Colonic mucosa (tissue), 4 donors: ENCODE measurements around the gene ERO1A. TPM values are rescaled to one million over a fixed set of nuclear protein-coding genes. Genes with fewer than 3 reads are reported as not detected.
"Not testable (repeated sequence)": the region's sequence is repeated elsewhere in the genome, so short reads cannot be mapped to it uniquely, and the experiment has no call there.

ENCODE experiments used
- DNase-seq: peaks from one replicate; pipeline ENCODE4 v3.0.0-alpha.2; 2020
- H3K27ac ChIP-seq: fragments of 200-600 bp; one replicate; pipeline ENCODE4 v1.8.0; 2021
- H3K27me3 ChIP-seq: fragments of 200-600 bp; one replicate; pipeline ENCODE4 v1.8.0; 2021
- H3K36me3 ChIP-seq: fragments of 200-600 bp; one replicate; pipeline ENCODE4 v1.8.0; 2021
- H3K4me1 ChIP-seq: fragments of 200-600 bp; one replicate; pipeline ENCODE4 v1.8.0; 2021; ENCODE audit warnings: mild to moderate bottlenecking
- H3K4me3 ChIP-seq: fragments of 200-600 bp; one replicate; pipeline ENCODE4 v1.8.0; 2021
- H3K9ac ChIP-seq, 2 donors: one replicate each; pipeline ENCODE4 v1.7.0; 2013; ENCODE audit warnings: control low read depth in 2 of 2, low read depth in 2 of 2, low read length in 2 of 2
- H3K9me3 ChIP-seq: fragments of 200-600 bp; one replicate; pipeline ENCODE4 v1.8.0; 2021
- intact Hi-C: fragments of 100-400 bp; cut with DNase I; formaldehyde crosslinking; loops from one replicate; pipeline ENCODE4 v1.14.1; 2022
- total RNA-seq, 2 donors: library from RNA; stranded (reverse); fragmentation: NEBNext Ultra II Directional in 1 of 2; extraction: Animal tissue kit (Norgen Biotek cat#: 25700) in 1 of 2; gene quantifications; one replicate each; pipeline ENCODE4 v1.2.1, GENCODE V29; 2021
- TF ChIP-seq, protein P1 (sequence below): fragments of 200-600 bp; IDR thresholded peaks from one replicate; pipeline ENCODE4 v1.8.0; 2022; ENCODE audit warnings: antibody characterized with exemption, mild to moderate bottlenecking
- donor health status: healthy.
- donor health status: DM: no; HTN: no; CAD: no.
- donor health status: DM: no; HTN: no; CAD: no.

ERO1A gene
- total RNA-seq, 2 donors from 2014 or later, result 83.6 to 242 TPM

DNA sequence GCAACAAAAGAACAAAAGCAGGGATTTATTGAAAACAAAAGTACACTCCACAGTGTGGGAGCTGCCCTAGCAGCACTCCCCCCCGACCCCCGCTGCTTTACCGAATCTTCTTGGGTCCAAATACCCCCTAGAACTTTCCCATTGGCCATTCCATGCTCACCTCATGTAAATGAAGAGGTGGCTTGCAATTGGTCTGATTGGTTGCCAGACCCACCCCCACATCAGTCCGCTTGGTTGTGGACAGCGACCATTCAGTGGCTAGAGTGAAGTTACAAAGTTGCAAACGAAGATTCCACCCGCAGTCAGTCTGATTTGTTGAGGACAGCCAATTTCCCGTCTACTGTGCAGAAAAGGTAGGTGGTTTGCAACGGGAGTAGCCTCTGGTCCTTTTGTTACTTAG is 38.5 kb upstream of the ERO1A start:
- no peaks in the 10 kb centered on the region for H3K4me1 ChIP-seq
- intact Hi-C loops, result loop anchor here (10.0 kb wide), 1 partner anchor 51 kb away; no protein-coding TSS in a partner anchor
- no peaks in the 10 kb centered on the region for H3K9me3 ChIP-seq
- TF ChIP-seq, protein P1, sequence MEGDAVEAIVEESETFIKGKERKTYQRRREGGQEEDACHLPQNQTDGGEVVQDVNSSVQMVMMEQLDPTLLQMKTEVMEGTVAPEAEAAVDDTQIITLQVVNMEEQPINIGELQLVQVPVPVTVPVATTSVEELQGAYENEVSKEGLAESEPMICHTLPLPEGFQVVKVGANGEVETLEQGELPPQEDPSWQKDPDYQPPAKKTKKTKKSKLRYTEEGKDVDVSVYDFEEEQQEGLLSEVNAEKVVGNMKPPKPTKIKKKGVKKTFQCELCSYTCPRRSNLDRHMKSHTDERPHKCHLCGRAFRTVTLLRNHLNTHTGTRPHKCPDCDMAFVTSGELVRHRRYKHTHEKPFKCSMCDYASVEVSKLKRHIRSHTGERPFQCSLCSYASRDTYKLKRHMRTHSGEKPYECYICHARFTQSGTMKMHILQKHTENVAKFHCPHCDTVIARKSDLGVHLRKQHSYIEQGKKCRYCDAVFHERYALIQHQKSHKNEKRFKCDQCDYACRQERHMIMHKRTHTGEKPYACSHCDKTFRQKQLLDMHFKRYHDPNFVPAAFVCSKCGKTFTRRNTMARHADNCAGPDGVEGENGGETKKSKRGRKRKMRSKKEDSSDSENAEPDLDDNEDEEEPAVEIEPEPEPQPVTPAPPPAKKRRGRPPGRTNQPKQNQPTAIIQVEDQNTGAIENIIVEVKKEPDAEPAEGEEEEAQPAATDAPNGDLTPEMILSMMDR, result no peak
- H3K36me3 ChIP-seq, result no peaks in the 10 kb centered on the region
- no peak overlapping the region for H3K9ac ChIP-seq
- no peaks in the 10 kb centered on the region for H3K27me3 ChIP-seq
- no peak overlapping the region for H3K4me3 ChIP-seq
- H3K27ac ChIP-seq, result no peak overlapping the region
- no peak for DNase-seq

DNA sequence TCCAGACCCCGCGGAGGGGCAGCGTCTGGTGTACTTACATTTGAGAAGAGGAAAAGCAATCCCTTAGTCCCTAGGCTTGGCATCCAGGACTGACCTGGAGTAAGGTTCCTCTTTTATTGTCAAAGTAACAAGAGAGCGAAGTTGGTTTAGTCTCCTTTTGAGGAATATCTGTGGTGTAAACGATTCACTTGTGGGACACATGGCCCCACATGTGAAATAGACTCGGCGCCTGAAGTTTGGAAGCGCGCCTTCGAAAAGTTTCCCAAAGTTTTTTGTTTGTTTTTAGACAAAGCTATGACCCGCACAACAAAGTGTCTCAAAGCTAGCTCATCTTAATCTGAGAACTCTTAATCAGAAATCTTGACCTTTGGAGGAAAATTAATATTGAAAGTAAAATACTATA is 35.4 kb upstream of the ERO1A start:
- intact Hi-C loops, result loop anchor here (10.0 kb wide), 1 partner anchor 54 kb away; no protein-coding TSS in a partner anchor
- DNase-seq, result peak; percentile 42

GRCh38 chr14:52729925-52730708 is 34.8 kb upstream of the ERO1A start, which contains the start of gene STYX:
STYX (plus strand) TSS chr14:52730166; CDS start chr14:52730475, 309 bp downstream.
- H3K9ac ChIP-seq, result peak within 1 kb of the TSS; percentile 92 to 93
- peak; percentile 99 for DNase-seq
- H3K27me3 ChIP-seq, result no peaks in the 10 kb centered on the region
- H3K9me3 ChIP-seq, result no peaks in the 10 kb centered on the region
- intact Hi-C loops, result loop anchor here (10.0 kb wide), 1 partner anchor 55 kb away; no protein-coding TSS in a partner anchor
- TF ChIP-seq, protein P1, result no peak
- peak within 1 kb of the TSS; percentile 92 for H3K4me3 ChIP-seq
- peaks cover 5% of the 10 kb centered on the region for H3K36me3 ChIP-seq
- H3K4me1 ChIP-seq, result no peaks in the 10 kb centered on the region
- peak within 1 kb of the TSS; percentile 77 for H3K27ac ChIP-seq

More for the DNA sequence above, 35.4 kb upstream of the ERO1A start:
- TF ChIP-seq, protein P1, result no peak
- Histone ChIP-seq H3K27me3 (no peaks in the 10 kb centered on the region), H3K4me1 (no peaks in the 10 kb centered on the region), H3K27ac (peak overlapping the region; percentile 77), H3K36me3 (peaks cover 5% of the 10 kb centered on the region), H3K9me3 (no peaks in the 10 kb centered on the region), H3K9ac (peak overlapping the region; percentile 92 to 93), H3K4me3 (peak overlapping the region; percentile 92)

GRCh38 chr14:52729585-52729924 is 34.2 kb upstream of the ERO1A start:
- peaks cover 5% of the 10 kb centered on the region for H3K36me3 ChIP-seq
- H3K27ac ChIP-seq, result peak overlapping the region; percentile 46
- no peak overlapping the region for H3K9ac ChIP-seq
- TF ChIP-seq, protein P1, result no peak
- H3K9me3 ChIP-seq, result no peaks in the 10 kb centered on the region
- no peaks in the 10 kb centered on the region for H3K27me3 ChIP-seq
- no peak overlapping the region for H3K4me3 ChIP-seq
- no peaks in the 10 kb centered on the region for H3K4me1 ChIP-seq
- intact Hi-C loops, result no loop called here
- DNase-seq, result no peak

DNA sequence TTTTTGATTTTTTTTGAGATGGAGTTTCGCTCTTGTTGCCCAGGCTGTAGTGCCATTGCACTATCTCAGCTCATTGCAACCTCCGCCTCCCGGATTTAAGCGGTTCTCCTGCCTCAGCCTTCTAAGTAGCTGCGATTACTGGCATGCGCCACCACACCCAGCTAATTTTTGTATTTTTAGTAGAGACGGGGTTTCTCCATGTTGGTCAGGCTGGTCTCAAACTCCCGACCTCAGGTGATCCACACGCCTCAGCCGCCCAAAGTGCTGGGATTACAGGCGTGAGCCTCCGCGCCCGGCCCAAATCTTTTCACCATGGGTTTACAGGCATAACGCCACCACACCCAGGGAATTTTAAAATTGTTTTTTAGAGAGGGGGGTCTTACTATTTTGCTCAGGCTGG is 33.7 kb upstream of the ERO1A start:
- H3K4me1 ChIP-seq, H3K4me3 ChIP-seq, H3K27me3 ChIP-seq, H3K36me3 ChIP-seq, H3K27ac ChIP-seq, DNase-seq, intact Hi-C loops, H3K9ac ChIP-seq, H3K9me3 ChIP-seq: not testable (repeated sequence)

DNA sequence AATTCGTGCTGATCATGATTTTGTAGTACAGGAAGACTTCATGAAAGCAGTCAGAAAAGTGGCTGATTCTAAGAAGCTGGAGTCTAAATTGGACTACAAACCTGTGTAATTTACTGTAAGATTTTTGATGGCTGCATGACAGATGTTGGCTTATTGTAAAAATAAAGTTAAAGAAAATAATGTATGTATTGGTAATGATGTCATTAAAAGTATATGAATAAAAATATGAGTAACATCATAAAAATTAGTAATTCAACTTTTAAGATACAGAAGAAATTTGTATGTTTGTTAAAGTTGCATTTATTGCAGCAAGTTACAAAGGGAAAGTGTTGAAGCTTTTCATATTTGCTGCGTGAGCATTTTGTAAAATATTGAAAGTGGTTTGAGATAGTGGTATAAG is 32.2 kb upstream of the ERO1A start:
- H3K27ac ChIP-seq, H3K36me3 ChIP-seq, H3K9ac ChIP-seq, H3K4me1 ChIP-seq, H3K9me3 ChIP-seq, DNase-seq, intact Hi-C loops, H3K27me3 ChIP-seq, H3K4me3 ChIP-seq: not testable (repeated sequence)
